Keratinocyte (primary cell): ENCODE results near the gene OGDHL. TPM values are rescaled to one million over a fixed set of nuclear protein-coding genes. Genes with fewer than 3 reads are reported as not detected.

ENCODE experiments used
- DNase-seq: peaks from one replicate; pipeline ENCODE4 v3.0.0-alpha.2; 2011; ENCODE audit warnings: low read depth, missing footprints, low spot score
- FAIRE-seq: peaks from 2 replicates; lab custom pipeline; 2011; peaks lifted over from hg19 to GRCh38; lab: Jason Lieb, UNC
- H2AFZ ChIP-seq: 2 replicates; pipeline ENCODE4 v1.6.0; 2012; ENCODE audit warnings: low read length, control low read depth, inconsistent platforms; ENCODE audit not compliant: control insufficient read depth
- H3K27ac ChIP-seq: 2 replicates; pipeline ENCODE4 v1.5.1; 2011; ENCODE audit warnings: low read length; ENCODE audit not compliant: control insufficient read depth, insufficient read depth
- H3K27me3 ChIP-seq: 3 replicates; pipeline ENCODE4 v1.6.0; 2011; ENCODE audit warnings: low read length; ENCODE audit not compliant: control insufficient read depth, insufficient read depth; ENCODE audit errors: extremely low read depth
- H3K36me3 ChIP-seq, 2 experiments: 2 replicates in 1 of 2; 3 replicates in 1 of 2; pipeline ENCODE4 v1.5.1; 2011; ENCODE audit warnings: low read length in 2 of 2, mild to moderate bottlenecking in 1 of 2; ENCODE audit not compliant: control insufficient read depth in 2 of 2, insufficient read depth in 2 of 2; ENCODE audit errors: extremely low read depth in 1 of 2
- H3K4me1 ChIP-seq: 3 replicates; pipeline ENCODE4 v1.5.1; 2011; ENCODE audit warnings: low read length; ENCODE audit not compliant: control insufficient read depth, insufficient read depth; ENCODE audit errors: extremely low read depth
- H3K4me2 ChIP-seq: 3 replicates; pipeline ENCODE4 v1.6.0; 2011; ENCODE audit warnings: low read depth, low read length; ENCODE audit not compliant: control insufficient read depth, insufficient read depth; ENCODE audit errors: extremely low read depth
- H3K4me3 ChIP-seq, 3 experiments: fragments of 200-600 bp in 1 of 3; sonication (generic) in 1 of 3; 2 replicates in 2 of 3; 3 replicates in 1 of 3; pipeline ENCODE4 v1.5.1; 2011 to 2016; ENCODE audit warnings: low read length in 3 of 3, mild to moderate bottlenecking in 3 of 3, control low read depth in 2 of 3, inconsistent platforms in 1 of 3, low read depth in 1 of 3, mixed read lengths in 1 of 3, mixed run types in 1 of 3, moderate library complexity in 1 of 3; ENCODE audit not compliant: control insufficient read depth in 2 of 3, insufficient read depth in 2 of 3; ENCODE audit errors: extremely low read depth in 1 of 3
- H3K79me2 ChIP-seq: 2 replicates; pipeline ENCODE4 v1.6.0; 2012; ENCODE audit warnings: low read length; ENCODE audit not compliant: control insufficient read depth, insufficient read depth
- H3K9ac ChIP-seq: 3 replicates; pipeline ENCODE4 v1.6.0; 2011; ENCODE audit warnings: low read length; ENCODE audit not compliant: control insufficient read depth, insufficient read depth; ENCODE audit errors: extremely low read depth
- H3K9me1 ChIP-seq: 3 replicates; pipeline ENCODE4 v1.6.0; 2011; ENCODE audit warnings: low read length; ENCODE audit not compliant: control insufficient read depth, insufficient read depth; ENCODE audit errors: extremely low read depth
- H3K9me3 ChIP-seq: 2 replicates; pipeline ENCODE4 v1.5.1; 2012; ENCODE audit warnings: low read depth, low read length; ENCODE audit not compliant: control insufficient read depth
- H4K20me1 ChIP-seq: 3 replicates; pipeline ENCODE4 v1.6.0; 2011; ENCODE audit warnings: low read length; ENCODE audit not compliant: control insufficient read depth, insufficient read depth; ENCODE audit errors: extremely low read depth
- CTCF ChIP-seq, 3 experiments: IDR thresholded peaks in 1 of 3; conservative IDR thresholded peaks in 1 of 3; optimal IDR thresholded peaks in 1 of 3; 2 replicates in 2 of 3; 3 replicates in 1 of 3; pipeline versions ENCODE3 to v1.5.1; 2011; ENCODE audit warnings: low read length in 3 of 3, mild to moderate bottlenecking in 3 of 3, moderate library complexity in 2 of 3, control low read depth in 1 of 3, inconsistent platforms in 1 of 3; ENCODE audit not compliant: insufficient read depth in 2 of 3; ENCODE audit errors: extremely low read depth in 1 of 3
- EZH2 ChIP-seq: IDR thresholded peaks from one replicate; pipeline ENCODE4 v1.6.1; 2012; ENCODE audit warnings: inconsistent platforms, mild to moderate bottlenecking, low read length, moderate library complexity
- dilution Hi-C: fragments of 300-500 bp; cut with MboI; formaldehyde crosslinking; loops from one replicate; pipeline ENCODE4 v1.7.0; 2020; ENCODE audit warnings: low sequenced_read_pairs; ENCODE audit not compliant: extremely low pct_ligation_motif_present
- polyA plus RNA-seq, 5 experiments: library from polyadenylated mRNA; depleted of rRNA in 3 of 5; stranded (reverse) in 3 of 5; stranded (forward) in 1 of 5; unstranded in 1 of 5; fragments of >200 nt; gene quantifications; 1 replicate in 1 of 5; 2 replicates in 3 of 5; 3 replicates in 1 of 5; pipeline versions ENCODE4 v1.2.1 to v1.2.3, GENCODE V29; 2011 to 2012; ENCODE audit warnings: missing spikeins in 2 of 5, low read depth in 1 of 5, low replicate concordance in 1 of 5

The OGDHL gene
- polyA plus RNA-seq, 1 donor (not counting 4 experiments of a cell fraction or from before 2014, with no cell fraction given) = 0.09 TPM

- H3K4me2 ChIP-seq = no peak overlapping the region
- H3K4me1 ChIP-seq = no peaks in the 10 kb centered on the region
- no peaks in the 10 kb centered on the region for H3K27me3 ChIP-seq
- H3K4me3 ChIP-seq = no peak overlapping the region
- dilution Hi-C loops = no loop called here
- no peak overlapping the region for H2AFZ ChIP-seq
- FAIRE-seq = no peak
- no peaks in the 10 kb centered on the region for H3K9me3 ChIP-seq
- no peaks in the 10 kb centered on the region for H3K9me1 ChIP-seq
- DNase-seq = no peak
- H3K79me2 ChIP-seq = no peaks in the 10 kb centered on the region
- H4K20me1 ChIP-seq = no peaks in the 10 kb centered on the region
- H3K36me3 ChIP-seq = no peaks in the 10 kb centered on the region
- H3K9ac ChIP-seq = no peak overlapping the region
- H3K27ac ChIP-seq = no peak overlapping the region
- no peak for TF ChIP-seq EZH2
- no peak for TF ChIP-seq CTCF (optimal IDR thresholded peaks at IDR 0.05 in 1 of 3, IDR thresholded peaks at IDR 0.05 in 1 of 3, conservative IDR thresholded peaks at IDR 0.05 in 1 of 3; ENCODE audit: extremely low read depth in 1 of 3, insufficient read depth in 2 of 3, low read length in 3 of 3)
These were observed 15.4 kb downstream of the OGDHL start for GRCh38 chr10:49746626-49747302.

GRCh38 chr10:49745756-49746155 lies 16.4 kb downstream of the OGDHL start:
- H3K27ac ChIP-seq = no peak overlapping the region
- TF ChIP-seq EZH2 = no peak
- no peak for TF ChIP-seq CTCF (optimal IDR thresholded peaks at IDR 0.05 in 1 of 3, IDR thresholded peaks at IDR 0.05 in 1 of 3, conservative IDR thresholded peaks at IDR 0.05 in 1 of 3; ENCODE audit: extremely low read depth in 1 of 3, insufficient read depth in 2 of 3, low read length in 3 of 3)
- no peak overlapping the region for H3K4me3 ChIP-seq
- DNase-seq (no peak), FAIRE-seq (no peak)
- H3K27me3 ChIP-seq = no peaks in the 10 kb centered on the region
- no peaks in the 10 kb centered on the region for H3K79me2 ChIP-seq
- no peaks in the 10 kb centered on the region for H3K9me3 ChIP-seq
- H3K9ac ChIP-seq = no peak overlapping the region
- no peaks in the 10 kb centered on the region for H3K36me3 ChIP-seq
- H3K9me1 ChIP-seq = no peaks in the 10 kb centered on the region
- H3K4me1 ChIP-seq = no peaks in the 10 kb centered on the region
- dilution Hi-C loops = no loop called here
- no peaks in the 10 kb centered on the region for H4K20me1 ChIP-seq
- H3K4me2 ChIP-seq = no peak overlapping the region
- H2AFZ ChIP-seq = no peak overlapping the region
